ENCODE data around the gene CNTRL.

Gene CNTRL

DNA sequence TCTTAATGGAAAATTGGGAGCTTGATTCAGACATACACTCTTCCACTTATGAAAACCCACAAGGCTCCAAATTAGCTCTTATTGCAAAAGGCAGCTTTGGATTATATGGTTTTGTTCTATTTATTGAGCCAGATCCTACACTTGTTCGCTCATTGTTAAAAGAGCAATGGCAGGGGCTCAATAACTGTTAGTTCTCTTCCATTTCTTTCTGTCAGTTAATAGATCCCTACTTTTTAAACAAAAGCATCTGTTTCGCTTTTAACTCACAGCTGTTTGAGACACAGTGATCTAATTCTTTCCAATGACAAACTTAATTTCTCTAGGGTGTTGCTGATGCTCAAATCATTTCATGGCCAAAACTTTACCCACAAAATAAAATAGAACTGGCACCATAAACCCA, 36.4 kb upstream of the CNTRL start:
- H3K9me3 ChIP-seq (ENCODE audit: low read length): no peaks in the 10 kb centered on the region

DNA sequence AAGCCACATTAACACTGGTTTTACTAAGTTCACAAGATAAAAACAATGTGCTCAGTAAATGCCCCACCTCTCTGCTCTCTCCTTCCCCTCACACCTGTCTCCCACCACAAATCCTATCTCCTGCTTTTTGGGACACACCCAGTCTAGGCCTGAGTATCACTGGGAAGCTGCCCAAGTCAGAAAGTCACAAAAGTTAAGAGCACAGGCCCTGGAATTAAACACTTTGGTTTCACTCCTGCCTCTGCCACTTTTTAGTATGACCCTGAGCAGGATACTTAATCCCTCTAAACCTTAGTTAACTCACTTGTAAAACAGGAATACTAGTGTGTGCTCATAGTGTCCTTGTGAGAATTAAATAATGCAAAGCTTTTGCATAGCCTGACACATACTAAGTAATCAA, 36.0 kb upstream of the CNTRL start:
- H3K4me3 ChIP-seq (ENCODE audit: low read depth, low read length, poor library complexity, severe bottlenecking): no peak overlapping the region
- H3K36me3 ChIP-seq (ENCODE audit: insufficient read depth, low read length): no peaks in the 10 kb centered on the region
- H3K4me2 ChIP-seq (ENCODE audit: low read length): no peak overlapping the region
- no peak overlapping the region for H2AFZ ChIP-seq (ENCODE audit: low read length)
- H4K20me1 ChIP-seq (ENCODE audit: insufficient read depth, low read length): no peaks in the 10 kb centered on the region
- no peaks in the 10 kb centered on the region for H3K27me3 ChIP-seq (ENCODE audit: insufficient read depth, low read length)
- H3K9ac ChIP-seq (ENCODE audit: low read length): no peak overlapping the region
- H3K4me1 ChIP-seq (ENCODE audit: insufficient read depth, low read length, severe bottlenecking): no peaks in the 10 kb centered on the region
- no peak for TF ChIP-seq EZH2 (IDR thresholded peaks at IDR 0.05; ENCODE audit: borderline replicate concordance, low read length)
- TF ChIP-seq, protein P1, sequence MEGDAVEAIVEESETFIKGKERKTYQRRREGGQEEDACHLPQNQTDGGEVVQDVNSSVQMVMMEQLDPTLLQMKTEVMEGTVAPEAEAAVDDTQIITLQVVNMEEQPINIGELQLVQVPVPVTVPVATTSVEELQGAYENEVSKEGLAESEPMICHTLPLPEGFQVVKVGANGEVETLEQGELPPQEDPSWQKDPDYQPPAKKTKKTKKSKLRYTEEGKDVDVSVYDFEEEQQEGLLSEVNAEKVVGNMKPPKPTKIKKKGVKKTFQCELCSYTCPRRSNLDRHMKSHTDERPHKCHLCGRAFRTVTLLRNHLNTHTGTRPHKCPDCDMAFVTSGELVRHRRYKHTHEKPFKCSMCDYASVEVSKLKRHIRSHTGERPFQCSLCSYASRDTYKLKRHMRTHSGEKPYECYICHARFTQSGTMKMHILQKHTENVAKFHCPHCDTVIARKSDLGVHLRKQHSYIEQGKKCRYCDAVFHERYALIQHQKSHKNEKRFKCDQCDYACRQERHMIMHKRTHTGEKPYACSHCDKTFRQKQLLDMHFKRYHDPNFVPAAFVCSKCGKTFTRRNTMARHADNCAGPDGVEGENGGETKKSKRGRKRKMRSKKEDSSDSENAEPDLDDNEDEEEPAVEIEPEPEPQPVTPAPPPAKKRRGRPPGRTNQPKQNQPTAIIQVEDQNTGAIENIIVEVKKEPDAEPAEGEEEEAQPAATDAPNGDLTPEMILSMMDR (IDR thresholded peaks at IDR 0.05; ENCODE audit: low read length): no peak
- no peaks in the 10 kb centered on the region for H3K9me2 ChIP-seq (ENCODE audit: low read depth, low read length)
- H3K9me3 ChIP-seq (ENCODE audit: low read length): no peaks in the 10 kb centered on the region
- no peak overlapping the region for H3K27ac ChIP-seq (ENCODE audit: low read depth, low read length, poor library complexity, severe bottlenecking)
- no peaks in the 10 kb centered on the region for H3K79me2 ChIP-seq (ENCODE audit: insufficient read depth, low read length)
- no peaks in the 10 kb centered on the region for H3F3A ChIP-seq (ENCODE audit: insufficient read depth, low read length)

More for the DNA sequence above, 36.4 kb upstream of the CNTRL start:
- TF ChIP-seq, protein P1 (IDR thresholded peaks at IDR 0.05; ENCODE audit: low read length): no peak
- TF ChIP-seq EZH2 (IDR thresholded peaks at IDR 0.05; ENCODE audit: borderline replicate concordance, low read length): no peak
- Histone ChIP-seq H3F3A (ENCODE audit: insufficient read depth, low read length) (no peaks in the 10 kb centered on the region), H3K9me2 (ENCODE audit: low read depth, low read length) (no peaks in the 10 kb centered on the region), H3K4me3 (ENCODE audit: low read depth, low read length, poor library complexity, severe bottlenecking) (no peak overlapping the region), H3K4me2 (ENCODE audit: low read length) (no peak overlapping the region), H4K20me1 (ENCODE audit: insufficient read depth, low read length) (no peaks in the 10 kb centered on the region), H3K79me2 (ENCODE audit: insufficient read depth, low read length) (no peaks in the 10 kb centered on the region), H3K27me3 (ENCODE audit: insufficient read depth, low read length) (no peaks in the 10 kb centered on the region), H3K9ac (ENCODE audit: low read length) (no peak overlapping the region), H3K4me1 (ENCODE audit: insufficient read depth, low read length, severe bottlenecking) (no peaks in the 10 kb centered on the region), H3K27ac (ENCODE audit: low read depth, low read length, poor library complexity, severe bottlenecking) (no peak overlapping the region), H2AFZ (ENCODE audit: low read length) (no peak overlapping the region), H3K36me3 (ENCODE audit: insufficient read depth, low read length) (no peaks in the 10 kb centered on the region)

DNA sequence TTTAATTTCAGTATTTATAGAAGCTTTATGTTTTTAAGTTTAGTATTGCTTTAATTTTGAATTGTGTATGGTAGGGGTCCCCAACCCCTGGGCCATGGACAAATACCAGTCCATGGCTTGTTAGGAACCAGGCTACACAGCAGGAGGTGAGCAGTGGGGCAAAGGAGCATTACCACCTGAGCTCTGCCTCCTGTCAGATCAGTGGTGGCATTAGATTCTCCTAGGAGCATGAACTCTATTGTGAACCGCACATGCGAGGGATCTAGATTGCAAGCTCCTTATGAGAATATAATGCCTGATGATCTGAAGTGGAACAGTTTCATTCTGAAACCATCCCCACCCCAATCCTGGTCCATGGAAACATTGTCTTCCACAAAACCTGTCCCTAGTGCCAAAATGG, 26.6 kb upstream of the CNTRL start:
- H3K9me3 ChIP-seq (ENCODE audit: low read length): no peaks in the 10 kb centered on the region

More for the DNA sequence above, 26.6 kb upstream of the CNTRL start:
- H3K27me3 ChIP-seq (ENCODE audit: insufficient read depth, low read length): no peaks in the 10 kb centered on the region
- no peak overlapping the region for H3K4me2 ChIP-seq (ENCODE audit: low read length)
- H4K20me1 ChIP-seq (ENCODE audit: insufficient read depth, low read length): no peaks in the 10 kb centered on the region
- no peaks in the 10 kb centered on the region for H3K4me1 ChIP-seq (ENCODE audit: insufficient read depth, low read length, severe bottlenecking)
- no peaks in the 10 kb centered on the region for H3F3A ChIP-seq (ENCODE audit: insufficient read depth, low read length)
- no peak overlapping the region for H3K9ac ChIP-seq (ENCODE audit: low read length)
- TF ChIP-seq, protein P1 (IDR thresholded peaks at IDR 0.05; ENCODE audit: low read length): no peak
- TF ChIP-seq EZH2 (IDR thresholded peaks at IDR 0.05; ENCODE audit: borderline replicate concordance, low read length): no peak
- H3K4me3 ChIP-seq (ENCODE audit: low read depth, low read length, poor library complexity, severe bottlenecking): no peak overlapping the region
- H2AFZ ChIP-seq (ENCODE audit: low read length): no peak overlapping the region
- no peaks in the 10 kb centered on the region for H3K36me3 ChIP-seq (ENCODE audit: insufficient read depth, low read length)
- H3K79me2 ChIP-seq (ENCODE audit: insufficient read depth, low read length): no peaks in the 10 kb centered on the region
- H3K9me2 ChIP-seq (ENCODE audit: low read depth, low read length): no peaks in the 10 kb centered on the region
- H3K27ac ChIP-seq (ENCODE audit: low read depth, low read length, poor library complexity, severe bottlenecking): no peak overlapping the region

Measured in OCI-LY1 (cell line).